NB4 (cell line): ENCODE results near the gene CPED1.
A peak's percentile ranks its signal among the peaks of the same experiment; 100 is the strongest.
"Not testable (repeated sequence)": the region's sequence is repeated elsewhere in the genome, so short reads cannot be mapped to it uniquely, and the experiment has no call there.

Source experiments
- DNase-seq: peaks from one replicate; pipeline ENCODE4 v3.0.0; 2010; ENCODE audit warnings: low read depth
- H3K4me3 ChIP-seq: one replicate; pipeline ENCODE4 v1.5.1; 2011; ENCODE audit warnings: mild to moderate bottlenecking, low read depth, low read length, moderate library complexity
- MYC ChIP-seq: IDR thresholded peaks from 2 replicates; pipeline ENCODE4 v1.6.1; 2011; ENCODE audit warnings: low read depth, low read length
- POLR2A ChIP-seq: IDR thresholded peaks from 2 replicates; pipeline ENCODE4 v1.6.1; 2011; ENCODE audit warnings: mild to moderate bottlenecking; ENCODE audit not compliant: insufficient read length; ENCODE audit errors: extremely low read depth
- TF ChIP-seq, protein P1 (sequence below): IDR thresholded peaks from 2 replicates; pipeline ENCODE4 v1.6.1; 2011; ENCODE audit warnings: low read depth, low read length
- TF ChIP-seq, protein P2 (sequence below): IDR thresholded peaks from one replicate; pipeline ENCODE4 v1.5.1; 2012; ENCODE audit warnings: low read depth, low read length

Gene CPED1

DNA sequence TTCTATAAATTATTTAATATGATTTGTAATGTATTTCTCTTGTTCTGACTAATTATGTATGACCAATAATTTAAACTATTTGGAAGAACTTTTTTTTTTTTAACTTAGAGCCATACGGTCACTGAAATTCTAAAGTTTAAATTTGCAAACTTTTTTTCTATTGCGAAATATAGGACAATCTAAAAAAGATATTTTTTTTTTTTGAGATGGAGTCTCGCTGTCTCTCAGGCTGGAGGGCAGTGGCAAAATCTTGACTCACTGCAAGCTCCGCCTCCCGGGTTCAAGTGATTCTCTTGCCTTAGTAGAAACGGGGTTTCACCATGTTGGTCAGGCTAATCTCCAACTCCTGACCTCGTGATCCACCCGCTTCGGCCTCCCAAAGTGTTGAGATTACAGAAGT lies 130.5 kb downstream of the CPED1 start:
- H3K4me3 ChIP-seq: no peak overlapping the region
- TF ChIP-seq, protein P1, sequence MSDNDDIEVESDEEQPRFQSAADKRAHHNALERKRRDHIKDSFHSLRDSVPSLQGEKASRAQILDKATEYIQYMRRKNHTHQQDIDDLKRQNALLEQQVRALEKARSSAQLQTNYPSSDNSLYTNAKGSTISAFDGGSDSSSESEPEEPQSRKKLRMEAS: no peak
- TF ChIP-seq MYC: no peak
- TF ChIP-seq, protein P2, sequence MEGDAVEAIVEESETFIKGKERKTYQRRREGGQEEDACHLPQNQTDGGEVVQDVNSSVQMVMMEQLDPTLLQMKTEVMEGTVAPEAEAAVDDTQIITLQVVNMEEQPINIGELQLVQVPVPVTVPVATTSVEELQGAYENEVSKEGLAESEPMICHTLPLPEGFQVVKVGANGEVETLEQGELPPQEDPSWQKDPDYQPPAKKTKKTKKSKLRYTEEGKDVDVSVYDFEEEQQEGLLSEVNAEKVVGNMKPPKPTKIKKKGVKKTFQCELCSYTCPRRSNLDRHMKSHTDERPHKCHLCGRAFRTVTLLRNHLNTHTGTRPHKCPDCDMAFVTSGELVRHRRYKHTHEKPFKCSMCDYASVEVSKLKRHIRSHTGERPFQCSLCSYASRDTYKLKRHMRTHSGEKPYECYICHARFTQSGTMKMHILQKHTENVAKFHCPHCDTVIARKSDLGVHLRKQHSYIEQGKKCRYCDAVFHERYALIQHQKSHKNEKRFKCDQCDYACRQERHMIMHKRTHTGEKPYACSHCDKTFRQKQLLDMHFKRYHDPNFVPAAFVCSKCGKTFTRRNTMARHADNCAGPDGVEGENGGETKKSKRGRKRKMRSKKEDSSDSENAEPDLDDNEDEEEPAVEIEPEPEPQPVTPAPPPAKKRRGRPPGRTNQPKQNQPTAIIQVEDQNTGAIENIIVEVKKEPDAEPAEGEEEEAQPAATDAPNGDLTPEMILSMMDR: no peak
- TF ChIP-seq POLR2A: no peak
- no peak for DNase-seq

DNA sequence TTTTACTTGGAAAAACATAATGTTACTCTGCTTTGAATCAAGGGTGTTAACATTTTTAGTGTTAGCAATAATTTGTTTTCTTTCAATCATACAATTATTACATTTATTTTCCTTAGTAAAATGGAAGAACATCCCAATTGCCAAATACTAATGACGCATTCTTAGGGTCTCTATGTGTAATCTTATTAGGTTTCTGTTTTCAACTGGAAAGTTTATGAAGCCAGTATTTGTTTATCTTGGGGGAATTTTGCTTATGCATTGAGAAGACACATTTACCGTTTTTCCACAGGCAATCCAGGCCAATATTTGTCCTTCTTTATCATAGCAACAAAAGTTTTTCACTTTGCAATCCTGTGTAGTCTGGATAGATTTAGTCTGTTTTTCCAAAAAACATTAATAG lies 134.5 kb downstream of the CPED1 start:
- TF ChIP-seq POLR2A (no peak), MYC (no peak)
- TF ChIP-seq, protein P1: no peak
- TF ChIP-seq, protein P2: no peak
- no peak overlapping the region for H3K4me3 ChIP-seq
- DNase-seq: no peak

DNA sequence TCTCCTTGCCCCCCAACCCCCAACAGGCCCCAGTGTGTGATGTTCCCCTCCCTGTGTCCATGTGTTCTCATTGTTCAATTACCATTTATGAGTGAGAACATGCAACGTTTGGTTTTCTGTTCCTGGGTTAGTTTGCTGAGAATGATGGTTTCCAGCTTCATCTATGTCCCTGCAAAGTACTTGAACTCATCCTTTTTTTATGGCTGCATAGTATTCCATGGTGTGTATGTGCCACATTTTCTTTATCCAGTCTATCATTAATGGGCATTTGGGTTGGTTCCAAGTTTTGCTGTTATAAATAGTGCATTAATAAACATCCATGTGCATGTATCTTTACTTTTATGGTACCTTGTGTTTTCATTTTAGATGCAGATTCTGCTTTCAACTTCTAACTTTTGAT lies 136.9 kb downstream of the CPED1 start:
- not testable (repeated sequence) for DNase-seq, H3K4me3 ChIP-seq

DNA sequence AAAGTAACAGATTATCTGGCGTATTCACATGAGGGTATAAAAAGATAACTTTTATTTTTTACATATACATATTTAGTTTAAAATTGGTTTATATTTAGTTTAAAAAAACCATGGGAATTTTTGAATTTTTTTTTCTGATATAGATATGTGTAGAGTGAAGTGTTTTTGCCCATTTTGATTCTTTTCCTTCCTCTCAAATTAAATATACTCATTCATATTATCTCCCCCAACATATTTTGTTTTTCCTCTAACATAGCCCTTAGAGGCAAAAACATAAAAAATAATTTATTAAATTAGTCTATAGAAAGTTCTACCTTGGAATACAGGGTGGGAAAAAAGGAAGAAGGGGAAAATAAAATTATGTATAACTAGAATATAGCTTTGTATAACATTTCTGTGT lies 137.7 kb downstream of the CPED1 start:
- no peak for DNase-seq
- no peak for TF ChIP-seq MYC
- TF ChIP-seq, protein P1: no peak
- TF ChIP-seq, protein P2: no peak
- no peak for TF ChIP-seq POLR2A

DNA sequence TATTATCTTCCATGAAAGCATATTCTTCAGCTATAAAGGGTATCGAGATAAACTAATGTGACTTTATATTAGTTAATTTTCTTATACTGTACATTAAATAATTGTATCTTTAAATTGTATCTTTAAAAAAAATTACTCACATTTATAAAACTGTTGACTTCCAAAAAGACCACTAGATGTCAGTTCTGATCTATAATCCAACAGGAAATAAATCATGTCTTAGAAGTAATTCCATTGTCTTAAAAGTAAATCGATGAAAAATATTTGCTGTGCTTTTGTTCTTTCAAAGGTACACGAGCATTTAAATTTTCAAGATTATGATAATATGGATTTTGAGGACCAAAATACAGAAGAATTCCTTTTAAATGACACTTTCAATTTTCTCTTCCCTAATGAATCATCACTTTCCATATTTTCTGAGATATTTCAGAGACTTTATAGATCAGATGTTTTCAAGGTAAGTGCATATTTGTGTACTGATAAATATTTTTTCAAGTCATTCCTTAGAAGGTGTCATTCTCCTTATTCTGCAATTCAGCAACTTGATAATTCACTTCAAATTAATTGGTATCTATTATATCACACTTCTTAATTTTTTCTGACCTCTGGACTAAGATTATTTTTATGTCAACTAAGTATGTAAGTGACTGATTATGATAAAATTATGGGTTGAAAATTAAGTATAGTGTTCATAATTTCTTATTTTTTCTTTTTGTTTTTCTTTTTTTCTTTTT lies 138.5 kb downstream of the CPED1 start:
- H3K4me3 ChIP-seq: no peak overlapping the region
- TF ChIP-seq MYC: no peak
- no peak for TF ChIP-seq POLR2A
- TF ChIP-seq, protein P2: no peak
- TF ChIP-seq, protein P1: no peak
- DNase-seq: peak; percentile 25

More for the DNA sequence above, 137.7 kb downstream of the CPED1 start:
- H3K4me3 ChIP-seq: no peak overlapping the region

DNA sequence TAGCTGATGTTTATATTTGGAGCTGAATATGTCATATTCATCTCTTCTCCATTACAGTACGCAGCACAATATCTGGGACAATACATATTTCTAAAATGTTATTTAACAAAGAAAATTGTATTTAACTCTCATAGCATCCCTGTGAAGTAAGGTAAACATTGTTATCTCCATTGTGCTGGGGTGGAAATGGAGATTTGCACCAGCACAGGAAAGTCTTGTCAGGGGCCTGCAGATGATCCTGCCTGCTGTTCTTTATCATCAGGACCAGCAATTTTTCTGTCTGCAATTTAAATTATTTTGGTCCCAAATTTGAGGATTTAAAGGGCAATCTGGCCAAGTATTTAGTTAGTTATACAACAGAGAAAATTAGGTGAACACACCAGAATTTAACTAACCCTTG lies 144.4 kb downstream of the CPED1 start:
- TF ChIP-seq, protein P2: no peak
- TF ChIP-seq MYC: no peak
- TF ChIP-seq, protein P1: no peak
- no peak for TF ChIP-seq POLR2A
- H3K4me3 ChIP-seq: no peak overlapping the region
- no peak for DNase-seq
